DMS153 treated with DMSO at 0.1 percent for 48 hours (cell line): ENCODE measurements around the gene SLC35A1.
"Not testable (repeated sequence)": the region's sequence is repeated elsewhere in the genome, so short reads cannot be mapped to it uniquely, and the experiment has no call there.

Experiments
- DNase-seq: peaks from one replicate; lab custom pipeline; 2025; ENCODE audit not compliant: unreplicated experiment; lab: John Stamatoyannopoulos, UW

Gene SLC35A1, protein sequence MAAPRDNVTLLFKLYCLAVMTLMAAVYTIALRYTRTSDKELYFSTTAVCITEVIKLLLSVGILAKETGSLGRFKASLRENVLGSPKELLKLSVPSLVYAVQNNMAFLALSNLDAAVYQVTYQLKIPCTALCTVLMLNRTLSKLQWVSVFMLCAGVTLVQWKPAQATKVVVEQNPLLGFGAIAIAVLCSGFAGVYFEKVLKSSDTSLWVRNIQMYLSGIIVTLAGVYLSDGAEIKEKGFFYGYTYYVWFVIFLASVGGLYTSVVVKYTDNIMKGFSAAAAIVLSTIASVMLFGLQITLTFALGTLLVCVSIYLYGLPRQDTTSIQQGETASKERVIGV

DNA sequence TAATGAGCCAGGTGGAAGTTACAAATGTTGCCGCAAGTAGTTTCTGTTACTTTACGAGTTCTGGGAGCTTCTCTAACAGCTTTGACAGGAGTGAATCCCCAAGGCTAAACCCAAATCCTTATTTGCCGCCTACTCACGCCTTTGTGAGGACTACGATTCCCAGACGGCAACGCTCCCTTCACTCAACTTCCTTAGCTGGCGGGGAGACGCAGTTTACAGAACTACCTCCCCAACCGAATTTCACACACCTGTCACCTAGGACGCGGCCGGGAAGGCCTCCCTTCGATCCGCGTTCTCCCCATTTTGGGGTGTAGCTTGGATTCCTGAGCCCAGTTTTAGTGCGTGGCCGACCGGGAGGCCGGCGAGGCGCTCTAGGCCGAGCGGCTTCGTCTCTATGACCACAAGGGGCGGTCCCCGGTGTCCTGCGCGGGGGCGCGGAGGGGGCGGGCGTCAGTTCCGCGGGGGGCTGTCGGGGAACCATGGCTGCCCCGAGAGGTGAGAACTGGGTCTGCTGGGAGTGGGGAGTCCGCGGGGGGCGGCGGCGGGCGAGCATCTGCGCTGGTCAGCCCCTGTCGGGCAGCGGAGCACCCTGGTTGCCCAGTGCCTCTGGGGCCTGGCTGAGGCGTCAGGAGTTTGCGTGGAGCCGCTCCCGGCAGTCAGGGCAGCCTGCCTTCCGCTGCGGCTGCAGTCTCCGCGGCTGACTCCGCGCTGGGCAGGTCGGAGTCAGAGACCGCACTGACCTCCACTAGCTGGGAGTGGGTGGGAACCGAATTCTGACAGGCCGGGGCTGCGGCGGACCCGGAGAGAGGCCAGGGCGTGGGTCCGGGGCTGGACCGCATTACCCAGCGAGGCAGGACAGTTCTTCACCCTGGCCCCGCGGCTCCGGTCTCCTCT is at the start of gene SLC35A1:
Gene SLC35A1, plus strand, starts transcription at position 450 of the 894 bp plus-strand sequence. Its CDS starts 30 bp downstream, at position 480.
- DNase-seq, result peak; percentile 97

DNA sequence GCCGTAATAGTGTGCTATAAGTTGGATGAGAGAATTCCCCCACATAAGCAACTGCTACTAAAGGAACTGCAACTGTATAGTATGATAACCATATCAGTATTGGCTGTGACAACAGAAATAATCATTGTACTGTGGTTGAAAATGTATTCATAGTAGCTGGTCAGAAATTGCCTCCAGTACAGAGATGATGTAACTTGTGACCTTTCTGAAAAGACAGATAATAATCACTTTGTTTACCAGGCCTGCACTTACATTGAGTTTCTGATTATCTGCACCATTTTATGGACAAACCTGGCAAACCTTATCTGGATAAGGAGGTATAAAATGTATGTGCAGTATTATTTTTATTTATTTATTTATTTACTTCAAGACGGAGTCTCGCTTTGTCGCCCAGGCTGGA is 46.0 kb upstream of the SLC35A1 start:
- no peak for DNase-seq

DNA sequence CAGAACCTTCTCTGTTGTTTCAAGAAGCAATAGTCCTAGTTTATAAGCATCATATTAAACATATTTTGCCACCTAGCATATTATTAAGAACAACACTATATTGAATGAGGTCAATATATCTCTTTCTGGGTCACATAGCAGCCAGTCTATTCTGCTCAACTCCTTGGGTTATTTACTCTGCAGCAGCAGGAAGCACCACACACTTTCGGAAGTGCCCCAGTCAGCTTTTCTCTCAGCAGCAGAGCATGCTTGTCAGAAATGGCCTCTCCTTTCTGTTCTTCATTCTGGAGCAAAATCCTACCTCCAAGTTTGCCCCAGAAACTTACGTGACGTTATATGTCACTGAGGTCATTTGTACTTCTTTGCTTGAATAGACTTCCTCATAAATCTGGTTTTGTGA is 42.3 kb upstream of the SLC35A1 start:
- no peak for DNase-seq

DNA sequence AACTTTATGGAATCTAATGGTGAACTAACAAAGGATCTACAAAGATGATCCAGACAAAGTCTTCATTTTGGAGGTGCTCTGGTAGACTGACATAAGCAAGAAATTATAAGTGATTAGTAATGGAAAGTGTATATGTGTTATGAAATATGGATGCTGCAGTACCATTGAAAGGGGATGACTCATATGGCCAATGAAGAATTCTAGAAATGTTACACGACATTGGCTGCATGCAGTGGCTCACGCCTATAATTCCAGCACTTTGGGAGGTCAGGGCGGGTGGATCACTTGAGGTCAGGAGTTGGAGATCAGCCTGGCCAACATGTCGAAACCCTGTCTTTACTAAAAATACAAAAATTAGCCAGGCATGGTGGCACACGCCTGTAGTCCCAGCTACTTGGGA is 41.5 kb upstream of the SLC35A1 start:
- no peak for DNase-seq

DNA sequence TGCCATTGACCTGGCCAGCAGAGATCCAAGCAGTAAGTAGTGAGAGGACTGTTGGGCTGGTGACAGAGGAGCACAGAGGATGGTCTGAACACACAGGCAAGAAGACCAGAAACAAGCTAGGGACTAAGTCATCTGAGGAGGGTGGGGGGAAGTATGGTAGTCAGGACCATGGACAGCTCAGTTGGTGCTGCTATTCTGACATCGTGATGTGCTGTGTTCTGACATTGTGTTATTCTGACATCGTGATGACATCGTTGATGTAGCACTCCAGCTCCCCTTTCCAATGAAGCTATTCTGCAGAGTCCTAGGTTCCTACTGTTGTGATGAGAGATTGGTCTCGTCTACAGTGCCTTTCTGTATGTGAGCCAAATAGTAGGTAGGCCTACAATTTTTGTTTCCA is 36.3 kb upstream of the SLC35A1 start:
- no peak for DNase-seq

DNA sequence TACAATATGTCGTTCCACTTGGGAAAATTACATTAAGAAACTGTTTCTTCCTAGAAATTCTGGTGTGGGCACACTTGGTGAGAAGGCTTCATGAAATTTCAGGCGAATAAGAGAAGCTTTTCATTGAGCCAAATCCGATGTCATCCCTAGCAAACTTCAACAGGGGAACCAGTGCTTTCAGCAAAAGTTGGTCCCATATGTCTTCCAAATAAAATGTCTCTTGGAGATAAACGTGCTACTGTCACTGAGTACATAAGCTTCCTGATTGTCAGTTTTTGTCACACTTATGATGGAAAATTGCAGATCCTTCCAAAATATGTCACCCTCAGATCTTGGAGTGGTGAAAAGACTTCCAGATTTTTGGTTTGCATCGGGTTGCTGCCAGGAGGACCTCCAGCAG is 31.1 kb upstream of the SLC35A1 start:
- DNase-seq, result no peak

DNA sequence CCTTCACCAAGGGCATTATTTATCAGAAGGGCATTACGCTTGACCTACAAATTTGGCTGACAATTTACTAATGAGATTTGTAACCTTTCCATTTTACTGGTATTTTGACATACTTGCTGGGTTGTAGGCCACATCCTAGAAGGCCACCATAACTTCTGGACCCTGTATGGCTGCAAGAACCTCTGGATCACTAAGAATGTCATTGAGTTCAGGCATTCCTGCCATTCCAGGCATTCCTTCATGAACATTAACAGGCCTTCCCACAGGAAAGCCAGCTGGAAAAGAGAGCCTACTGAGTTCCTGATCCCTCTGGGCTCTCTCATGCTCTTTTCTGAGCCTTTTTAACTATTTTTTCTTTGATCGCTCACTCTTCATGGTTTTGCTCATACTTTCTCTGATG is 28.4 kb upstream of the SLC35A1 start:
- no peak for DNase-seq

DNA sequence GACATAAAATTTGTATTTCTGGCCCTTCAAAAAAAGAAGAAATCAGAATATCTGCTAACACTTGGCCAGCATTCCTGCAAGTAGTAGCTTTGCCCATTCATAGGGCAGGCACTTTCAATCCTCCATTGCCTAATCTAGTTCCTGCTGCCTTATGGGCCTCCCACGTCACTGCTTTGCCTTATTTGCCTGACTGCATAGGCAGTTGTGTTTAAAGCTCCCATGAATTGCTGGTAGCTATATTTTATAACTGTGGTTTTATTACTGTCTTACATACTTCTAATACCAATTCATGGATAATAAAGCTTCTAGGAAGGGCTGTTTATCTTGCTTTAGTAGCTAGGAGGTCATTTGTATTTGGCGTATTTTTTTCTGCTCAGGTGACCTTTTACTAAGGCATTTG is 7.7 kb upstream of the SLC35A1 start:
- no peak for DNase-seq

DNA sequence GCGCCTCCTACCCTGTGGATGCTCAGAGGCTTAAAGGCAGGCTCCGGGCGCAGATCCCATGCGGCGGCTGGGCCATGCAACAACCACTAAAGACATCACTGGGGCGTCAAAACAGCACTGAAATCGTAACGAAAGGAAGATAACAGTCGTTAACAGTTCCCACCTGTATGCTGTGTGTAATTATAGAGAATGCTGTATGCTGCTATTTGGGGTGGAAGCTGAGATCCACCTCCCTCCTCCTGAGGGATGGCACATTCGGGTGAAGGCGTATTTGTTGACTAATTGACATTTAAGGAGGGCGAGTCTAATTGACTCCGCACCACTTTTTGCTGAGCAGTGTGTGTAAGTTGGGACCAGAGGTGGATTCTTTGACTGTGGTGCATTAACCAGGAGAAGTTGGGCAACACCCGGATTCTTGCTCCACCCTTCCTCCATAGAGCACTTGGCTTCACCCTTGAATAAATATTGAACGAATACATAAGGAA is 687 bp downstream of the SLC35A1 start:
- no peak for DNase-seq

DNA sequence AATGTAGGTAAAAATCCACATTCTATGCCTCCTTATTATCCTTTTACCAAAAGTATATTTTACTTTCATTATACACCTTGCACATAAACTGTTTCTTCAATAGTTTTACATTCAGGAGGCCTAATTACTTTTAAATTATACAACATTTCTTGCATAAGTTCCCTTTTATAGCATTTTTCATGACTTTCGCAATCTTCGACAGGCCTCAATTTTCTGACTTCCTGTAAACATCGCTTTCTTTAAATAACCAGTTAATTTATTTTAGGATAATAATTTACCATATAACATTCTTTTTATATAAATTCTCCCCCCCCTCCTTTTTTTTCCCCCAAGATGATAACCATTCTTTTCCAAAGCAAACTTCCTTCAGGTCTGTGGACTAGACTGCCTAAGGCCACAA is 9.2 kb downstream of the SLC35A1 start:
- no peak for DNase-seq

DNA sequence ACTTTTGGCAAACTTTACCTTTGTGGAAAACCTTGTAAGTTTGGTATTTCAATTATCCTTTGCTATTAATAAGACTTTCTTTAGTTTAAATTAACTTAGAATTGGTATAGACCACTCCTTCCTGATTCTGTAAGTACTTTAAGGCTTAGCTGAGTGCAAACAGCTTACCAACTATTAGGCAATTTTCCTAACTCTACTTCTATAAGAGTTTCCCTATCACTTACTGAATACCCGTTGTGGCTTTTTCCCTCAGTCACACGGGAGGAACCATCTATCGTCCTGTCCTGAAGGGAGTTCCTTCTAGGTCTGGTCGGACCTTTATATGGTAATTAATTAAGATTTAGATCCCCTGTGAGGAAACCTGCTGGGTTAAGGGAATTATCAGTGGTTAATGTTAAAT is 9.6 kb downstream of the SLC35A1 start:
- DNase-seq, result no peak

DNA sequence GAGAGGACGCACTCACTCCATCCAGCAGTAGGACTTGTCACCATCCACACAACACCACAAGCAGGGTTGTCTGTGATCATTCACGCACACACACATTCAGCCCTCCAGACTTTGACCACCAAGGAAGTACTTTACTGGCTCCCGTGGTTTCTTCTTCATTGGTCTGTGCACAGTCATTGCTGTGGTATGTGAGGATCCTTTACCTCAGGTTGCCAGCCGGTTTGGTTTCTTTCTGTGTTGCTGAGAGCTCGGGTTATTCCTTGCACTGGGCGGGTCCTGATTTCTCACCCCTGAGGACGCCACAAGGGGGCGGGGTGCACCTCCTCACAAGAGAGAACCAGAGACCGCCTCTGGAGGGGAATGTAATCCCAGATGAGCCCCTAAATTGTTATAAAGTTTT is 11.2 kb downstream of the SLC35A1 start:
- no peak for DNase-seq

DNA sequence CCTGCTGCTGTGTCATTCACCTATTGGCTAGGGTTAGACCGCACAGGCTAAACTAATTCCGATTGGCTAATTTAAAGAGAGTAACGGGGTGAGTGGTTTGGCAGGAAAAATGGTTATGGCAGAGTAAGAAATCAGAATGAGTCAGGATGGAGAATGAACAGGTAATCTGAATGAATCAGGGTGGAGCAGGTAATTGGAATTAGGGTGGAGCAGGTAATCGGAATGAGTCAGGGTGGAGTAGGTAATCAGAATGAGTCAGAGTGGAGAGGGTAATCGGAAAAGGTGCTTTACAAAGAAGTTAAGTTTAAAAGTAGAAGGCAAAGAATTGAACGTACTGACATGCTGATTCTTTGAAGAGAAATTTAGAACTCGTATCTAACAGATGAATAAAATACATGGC is 11.7 kb downstream of the SLC35A1 start:
- no peak for DNase-seq

DNA sequence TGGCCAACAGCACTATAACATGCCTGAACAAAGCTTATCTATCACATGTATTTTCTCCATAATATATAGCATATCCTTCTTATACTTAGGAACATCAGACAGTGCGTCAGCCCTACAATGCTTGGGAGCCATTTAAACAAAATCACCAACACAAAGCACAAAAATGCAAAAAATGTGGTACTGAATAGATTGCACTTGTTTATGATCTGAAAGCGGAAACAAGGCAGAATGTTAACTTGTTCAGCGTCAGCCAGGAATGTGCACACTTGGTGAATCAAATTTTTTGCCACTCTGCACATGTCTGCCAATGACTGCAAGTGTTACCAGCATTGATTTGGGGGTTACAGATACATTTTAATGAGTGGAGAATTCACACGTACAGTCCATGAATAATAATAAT is 14.8 kb downstream of the SLC35A1 start:
- no peak for DNase-seq

DNA sequence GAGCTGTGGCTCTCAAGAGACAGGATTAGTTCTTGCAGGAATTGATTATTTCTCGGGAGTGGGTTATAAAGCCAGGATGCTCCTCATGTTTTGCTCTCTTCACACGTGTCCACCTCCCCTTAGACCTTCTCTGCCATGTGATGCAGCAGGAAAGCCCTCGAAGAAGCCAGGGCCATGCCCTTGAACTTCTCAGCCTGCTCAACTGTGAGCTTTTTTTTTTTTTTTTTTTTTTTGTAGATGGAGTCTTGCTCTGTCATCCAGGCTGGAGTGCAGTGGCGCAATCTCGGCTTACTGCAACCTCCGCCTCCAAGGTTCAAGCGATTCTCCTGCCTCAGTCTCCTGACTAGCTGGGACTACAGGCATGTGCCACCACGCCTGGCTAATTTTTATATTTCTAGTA is 16.6 kb downstream of the SLC35A1 start:
- not testable (repeated sequence) for DNase-seq

DNA sequence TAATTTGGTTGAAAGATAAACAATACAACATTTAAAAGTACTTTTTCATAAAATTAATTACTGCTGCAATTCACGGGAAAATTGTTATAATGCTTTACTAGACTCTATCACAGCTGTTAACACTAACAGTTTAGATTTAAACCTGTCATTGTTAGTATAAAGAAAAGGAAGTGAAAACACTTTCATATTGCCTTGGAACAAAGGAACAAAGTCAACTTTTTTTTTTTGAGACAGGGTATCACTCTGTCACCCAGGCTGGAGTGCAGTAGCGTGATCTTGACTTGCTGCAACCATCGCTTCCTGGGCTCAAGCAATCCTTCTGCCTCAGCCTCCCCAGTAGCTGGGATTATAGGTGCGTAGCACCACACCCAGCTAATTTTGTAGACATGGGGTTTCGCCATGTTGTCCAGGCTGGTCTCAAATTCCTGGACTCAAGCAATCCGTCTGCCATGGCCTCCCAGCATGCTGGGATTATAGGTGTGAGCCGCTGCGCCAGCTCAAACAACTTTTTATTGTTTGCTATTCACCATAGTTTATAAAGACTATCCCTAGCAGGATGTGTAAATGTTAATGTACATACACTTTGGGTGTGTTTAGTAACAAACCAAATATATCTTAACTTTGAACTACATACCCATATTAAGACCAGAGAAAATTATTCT is 22.1 kb downstream of the SLC35A1 start:
- no peak for DNase-seq

DNA sequence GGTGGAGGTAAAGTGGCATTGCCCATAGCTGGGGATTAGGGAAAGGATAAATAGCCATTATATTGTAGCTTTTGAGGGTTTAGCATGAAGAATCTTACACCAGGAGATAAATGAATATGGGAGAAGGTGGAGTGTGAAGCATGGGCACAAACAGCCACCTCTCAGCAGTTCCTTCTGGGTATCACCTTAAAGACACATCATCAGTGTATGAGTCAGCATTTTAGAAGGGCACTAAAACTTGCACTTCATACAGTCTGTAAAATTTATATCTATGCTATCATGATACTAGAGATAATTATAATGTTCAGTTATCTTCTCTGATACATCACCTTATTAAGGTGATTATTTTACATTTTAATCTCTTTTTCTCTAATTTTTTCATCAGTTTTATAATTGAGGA is 25.3 kb downstream of the SLC35A1 start:
- no peak for DNase-seq

DNA sequence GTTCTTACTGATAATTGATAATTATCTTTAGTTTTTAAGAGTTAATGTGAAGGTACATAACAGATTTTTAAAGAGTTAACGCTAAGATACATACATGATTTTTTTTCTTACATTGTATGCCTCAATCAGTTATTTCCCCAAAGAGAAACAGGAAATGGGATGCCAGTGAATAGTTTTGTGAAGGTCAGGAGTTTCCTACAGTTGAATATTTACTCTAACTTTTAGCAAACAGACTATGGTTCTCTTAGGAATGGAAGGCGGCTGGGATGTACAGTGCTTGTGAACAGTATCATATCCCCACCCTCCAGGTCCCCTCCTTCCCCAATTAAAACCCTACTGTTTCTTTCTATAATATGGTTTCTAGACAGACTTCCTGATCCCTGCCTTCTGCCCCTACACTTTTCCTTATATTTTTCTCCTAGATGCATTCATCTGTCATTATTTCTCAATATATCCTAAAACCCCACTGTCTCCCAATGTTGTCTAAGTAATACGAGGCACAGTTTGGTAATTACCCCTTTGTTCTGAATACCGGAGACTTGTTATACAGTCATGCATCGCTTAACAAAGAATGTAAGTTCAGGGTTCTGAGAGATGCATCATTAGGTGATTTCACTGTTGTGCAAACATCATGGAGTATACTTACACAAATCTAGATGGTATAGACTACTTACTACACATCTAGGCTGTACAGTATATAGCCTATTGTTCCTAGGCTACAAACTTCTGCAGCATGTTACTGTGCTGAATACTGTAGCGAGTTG is 29.2 kb downstream of the SLC35A1 start:
- no peak for DNase-seq

DNA sequence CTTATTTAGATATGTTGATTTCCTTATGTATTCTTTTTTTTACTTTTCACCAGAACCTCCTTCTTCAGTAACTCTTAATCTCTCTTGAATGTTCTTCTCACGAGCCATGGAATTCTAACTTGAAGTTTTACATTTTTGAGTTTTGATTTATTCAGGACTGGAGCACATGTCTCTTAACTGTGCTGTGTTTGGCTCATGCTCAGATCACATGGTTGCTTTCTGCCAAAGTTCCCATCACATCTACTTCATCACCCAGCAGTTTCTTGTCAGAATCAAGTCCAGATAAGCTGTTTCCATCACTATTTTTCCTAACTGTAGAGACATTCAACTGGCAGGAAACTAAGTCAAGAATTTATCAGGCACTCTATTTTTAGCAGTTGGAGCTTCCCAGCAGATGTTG is 31.7 kb downstream of the SLC35A1 start:
- no peak for DNase-seq

DNA sequence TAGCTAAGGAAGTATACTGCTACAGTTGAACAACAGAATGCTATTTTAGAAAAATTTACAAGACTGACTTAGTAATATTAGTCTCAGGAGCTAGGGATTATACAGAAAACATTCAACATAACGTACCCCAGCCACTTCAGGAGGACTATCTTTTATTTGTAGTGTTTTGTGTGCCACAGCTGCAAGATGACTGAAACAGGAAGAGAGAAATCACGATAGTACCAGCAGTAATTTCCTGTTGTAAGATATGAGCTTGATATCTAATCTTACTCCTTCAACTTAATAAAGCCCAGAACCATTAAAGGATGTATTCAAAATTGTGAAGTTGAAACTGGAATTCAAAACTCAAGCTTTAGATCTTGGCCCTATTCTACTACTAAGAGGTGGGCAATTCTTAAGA is 42.1 kb downstream of the SLC35A1 start:
- no peak for DNase-seq

DNA sequence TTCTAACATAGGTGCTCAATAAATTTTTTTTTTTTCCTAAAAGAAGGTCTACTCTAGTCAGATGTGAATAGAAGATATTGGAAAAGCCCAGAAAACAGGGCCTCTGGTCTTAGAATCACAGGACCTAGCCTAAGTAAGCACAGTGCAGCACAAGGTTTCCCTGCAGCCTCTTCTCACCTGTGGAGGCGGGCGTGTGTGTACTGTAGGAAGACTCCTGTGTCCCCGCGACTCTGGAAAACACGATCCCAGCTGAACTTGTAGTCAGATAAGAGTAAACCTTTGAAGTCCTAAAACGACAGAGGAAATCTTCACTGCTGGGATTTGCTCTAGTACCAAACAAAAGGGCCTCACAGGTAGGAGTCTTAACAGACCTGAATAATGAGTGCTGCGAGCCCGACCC is 45.7 kb downstream of the SLC35A1 start:
- DNase-seq, result no peak
